HS-5 (cell line): ENCODE results near the gene ZNF180.
A peak's percentile ranks its signal among the peaks of the same experiment; 100 is the strongest.
"Not testable (repeated sequence)": the region's sequence is repeated elsewhere in the genome, so short reads cannot be mapped to it uniquely, and the experiment has no call there.

Experiments
- DNase-seq: peaks from one replicate; pipeline ENCODE4 v3.0.0-alpha.2; 2012; ENCODE audit warnings: low read depth

The ZNF180 gene

GRCh38 chr19:44499962-44500949, at the start of gene ZNF180:
ZNF180 (minus strand) TSS chr19:44500522; CDS start chr19:44497334, 3,188 bp downstream.
- peak; percentile 84 for DNase-seq

GRCh38 chr19:44549507-44549906, 49.2 kb upstream of the ZNF180 start:
- no peak for DNase-seq

GRCh38 chr19:44548736-44549135, 48.4 kb upstream of the ZNF180 start:
- DNase-seq, result peak; percentile 62

DNA sequence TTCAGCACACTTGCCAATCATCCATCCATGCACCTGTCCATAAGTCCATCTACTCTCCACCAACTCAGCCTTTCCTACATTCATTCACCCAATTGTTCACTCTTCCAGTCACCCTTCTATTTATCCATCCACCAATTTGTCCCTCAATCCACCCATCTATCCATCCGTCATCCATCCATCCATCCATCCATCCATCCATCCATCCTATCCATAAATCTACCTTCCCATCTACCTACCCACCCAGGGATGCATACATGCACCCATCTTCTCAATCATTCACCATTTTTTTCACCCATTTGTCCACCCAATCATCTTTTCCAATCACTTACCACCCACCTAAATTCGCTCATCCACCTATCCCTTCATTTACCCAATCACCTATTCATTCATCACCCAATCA, 43.7 kb upstream of the ZNF180 start:
- DNase-seq, result no peak

GRCh38 chr19:44542671-44543070, 42.3 kb upstream of the ZNF180 start:
- DNase-seq, result no peak

DNA sequence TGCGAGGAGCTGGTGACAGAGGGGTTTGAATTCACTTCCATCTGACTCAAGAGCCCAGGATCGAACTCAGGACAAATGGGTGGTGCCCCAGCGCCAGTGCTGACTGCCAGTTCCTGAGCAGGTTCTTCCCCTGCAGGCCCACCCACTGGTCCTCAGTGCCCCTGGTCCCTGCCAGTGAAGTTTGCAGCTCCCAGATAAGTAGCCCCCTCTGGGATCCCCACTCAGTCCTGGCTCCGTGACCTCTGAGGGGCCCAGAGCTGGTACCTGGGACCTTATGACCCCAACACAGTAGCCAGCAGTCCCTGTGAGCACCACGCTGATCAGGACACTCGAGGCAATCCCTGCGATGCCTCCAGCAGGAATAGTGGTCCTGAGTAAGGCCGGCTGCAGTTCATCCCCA, 40.4 kb upstream of the ZNF180 start:
- no peak for DNase-seq

DNA sequence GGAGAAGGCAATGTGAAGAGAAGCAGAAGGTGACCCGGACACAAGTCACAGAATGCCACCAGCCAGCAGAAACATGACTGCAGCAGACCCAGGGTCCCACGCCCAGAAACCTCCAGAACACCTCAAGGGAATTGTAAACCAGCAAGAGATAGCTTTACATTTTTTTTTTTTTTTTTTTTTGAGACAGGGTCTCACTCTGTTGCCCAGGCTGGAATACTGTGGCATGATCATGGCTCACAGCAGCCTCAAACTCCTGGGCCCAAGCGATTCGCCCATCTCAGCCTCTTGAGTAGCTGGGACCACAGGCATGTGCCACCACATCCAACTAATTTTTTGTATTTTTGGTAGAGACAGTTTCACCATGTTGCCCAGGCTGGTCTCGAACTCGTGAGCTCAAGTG, 39.7 kb upstream of the ZNF180 start:
- DNase-seq, result no peak

GRCh38 chr19:44539236-44539826, 39.0 kb upstream of the ZNF180 start:
- peak; percentile 32 for DNase-seq

DNA sequence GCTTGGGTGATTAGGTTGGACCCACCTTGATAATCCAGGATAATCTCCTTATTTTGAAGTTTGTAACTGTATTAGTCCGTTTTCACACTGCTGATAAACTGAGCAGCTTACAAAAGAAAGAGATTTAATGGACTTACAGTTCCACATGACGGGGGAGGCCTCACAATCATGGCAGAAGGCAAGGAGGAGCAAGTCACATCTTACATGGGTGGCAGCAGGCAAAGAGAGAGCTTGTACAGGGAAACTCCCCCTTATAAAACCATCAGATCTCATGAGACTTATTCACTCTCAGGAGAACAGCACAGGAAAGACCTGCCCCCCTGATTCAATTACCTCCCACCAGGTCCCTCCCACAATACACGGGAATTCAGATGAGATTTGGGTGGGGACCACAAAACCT, 35.0 kb upstream of the ZNF180 start:
- not testable (repeated sequence) for DNase-seq

GRCh38 chr19:44532819-44533218, 32.5 kb upstream of the ZNF180 start:
- DNase-seq, result no peak

- DNase-seq, result no peak
Measured at GRCh38 chr19:44530777-44531176, 30.5 kb upstream of the ZNF180 start.

GRCh38 chr19:44529536-44529935, 29.2 kb upstream of the ZNF180 start, which contains the start of gene CEACAM20:
CEACAM20 (minus strand) TSS chr19:44529675; CDS start chr19:44529509, 166 bp downstream.
- DNase-seq, result no peak

- DNase-seq, result no peak
Measured at GRCh38 chr19:44527554-44527953, 27.2 kb upstream of the ZNF180 start.

DNA sequence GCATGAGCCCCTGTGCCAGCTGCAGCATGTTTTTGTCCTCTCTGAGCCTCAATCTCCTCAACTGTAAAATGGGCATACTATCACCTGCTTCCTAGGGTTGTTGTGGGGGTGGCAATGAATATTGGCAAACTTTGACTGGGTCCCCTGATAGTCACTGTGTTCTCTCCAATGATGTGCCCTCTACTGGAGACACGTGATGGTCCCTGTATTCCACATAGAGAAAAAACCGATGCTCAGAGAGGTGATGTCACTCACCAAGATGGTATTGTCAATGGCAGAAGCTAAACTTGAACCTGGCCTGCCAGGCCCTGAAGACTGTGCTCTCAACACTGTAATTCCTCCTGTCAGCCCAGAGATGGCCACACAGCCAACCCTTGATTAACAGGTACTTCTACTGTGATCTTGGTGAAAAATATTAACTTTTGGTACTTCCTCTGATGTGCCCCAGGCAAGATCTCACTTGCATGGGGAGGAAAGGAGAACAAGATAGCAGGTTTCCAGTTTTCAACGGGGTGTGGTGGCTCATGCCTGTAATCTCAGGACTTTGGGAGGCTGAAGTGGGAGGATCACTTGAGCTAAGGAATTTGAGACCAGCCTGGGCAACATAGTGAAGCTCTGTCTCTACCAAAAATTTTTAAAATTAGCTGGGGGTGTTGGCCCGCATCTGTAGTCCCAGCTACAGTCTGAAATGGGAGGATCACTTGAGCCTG, 25.6 kb upstream of the ZNF180 start:
- no peak for DNase-seq

DNA sequence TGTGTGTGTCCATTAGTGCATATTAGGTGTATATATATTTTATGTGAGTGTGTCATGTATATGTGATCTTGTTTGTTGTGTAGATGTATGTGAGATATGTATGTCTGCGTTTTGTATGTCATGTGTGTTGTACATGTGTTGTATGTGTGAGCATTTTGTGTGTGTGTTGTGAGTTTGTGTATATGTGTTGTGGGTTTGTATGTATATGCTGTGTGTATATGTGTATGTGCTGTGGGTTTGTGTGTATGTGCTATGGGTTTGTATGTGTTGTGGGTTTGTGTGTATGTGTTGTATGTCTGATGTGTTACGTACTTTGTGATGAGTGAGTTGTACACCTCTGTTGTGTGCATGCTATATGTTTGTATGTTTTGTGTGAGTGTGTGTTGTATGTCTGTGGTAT, 21.0 kb upstream of the ZNF180 start:
- DNase-seq, result no peak

- DNase-seq, result no peak
Measured at GRCh38 chr19:44517146-44517545, 16.8 kb upstream of the ZNF180 start.

DNA sequence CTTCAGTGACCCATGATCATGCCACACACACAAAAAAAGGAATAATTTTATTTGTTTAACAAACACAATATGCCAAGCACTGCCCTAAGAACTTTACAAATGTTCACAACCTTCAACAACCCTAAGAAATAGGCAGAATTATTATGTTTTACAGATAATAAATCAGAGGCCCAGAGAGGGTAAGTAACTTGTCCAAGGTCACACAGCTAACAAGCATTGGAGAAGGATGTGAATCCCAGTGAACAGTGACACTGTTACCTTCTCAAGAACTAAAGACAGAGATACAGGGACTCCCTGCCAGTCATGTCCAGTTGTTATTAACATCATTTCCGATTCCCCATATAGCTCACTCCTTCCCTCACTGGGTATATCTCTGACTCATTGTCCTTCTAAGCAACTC, 15.6 kb upstream of the ZNF180 start:
- no peak for DNase-seq

DNA sequence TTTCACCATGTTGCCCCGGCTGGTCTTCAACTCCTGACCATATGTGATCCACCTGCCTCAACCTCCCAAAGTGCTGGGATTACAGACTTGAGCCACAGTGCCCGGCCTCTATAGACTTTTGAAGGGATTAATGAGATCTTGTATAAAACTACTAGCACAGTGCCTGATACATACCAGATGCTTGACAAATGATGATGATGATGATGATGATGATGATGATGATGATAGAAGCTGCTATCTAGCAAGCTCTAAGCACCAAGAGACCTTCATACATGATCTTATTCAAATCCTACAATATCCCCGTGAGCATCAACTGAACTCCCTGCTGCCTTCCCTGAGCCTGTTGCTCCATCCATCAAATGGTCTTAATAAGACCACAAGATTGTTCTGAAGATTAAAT, 14.7 kb upstream of the ZNF180 start:
- DNase-seq, result no peak

DNA sequence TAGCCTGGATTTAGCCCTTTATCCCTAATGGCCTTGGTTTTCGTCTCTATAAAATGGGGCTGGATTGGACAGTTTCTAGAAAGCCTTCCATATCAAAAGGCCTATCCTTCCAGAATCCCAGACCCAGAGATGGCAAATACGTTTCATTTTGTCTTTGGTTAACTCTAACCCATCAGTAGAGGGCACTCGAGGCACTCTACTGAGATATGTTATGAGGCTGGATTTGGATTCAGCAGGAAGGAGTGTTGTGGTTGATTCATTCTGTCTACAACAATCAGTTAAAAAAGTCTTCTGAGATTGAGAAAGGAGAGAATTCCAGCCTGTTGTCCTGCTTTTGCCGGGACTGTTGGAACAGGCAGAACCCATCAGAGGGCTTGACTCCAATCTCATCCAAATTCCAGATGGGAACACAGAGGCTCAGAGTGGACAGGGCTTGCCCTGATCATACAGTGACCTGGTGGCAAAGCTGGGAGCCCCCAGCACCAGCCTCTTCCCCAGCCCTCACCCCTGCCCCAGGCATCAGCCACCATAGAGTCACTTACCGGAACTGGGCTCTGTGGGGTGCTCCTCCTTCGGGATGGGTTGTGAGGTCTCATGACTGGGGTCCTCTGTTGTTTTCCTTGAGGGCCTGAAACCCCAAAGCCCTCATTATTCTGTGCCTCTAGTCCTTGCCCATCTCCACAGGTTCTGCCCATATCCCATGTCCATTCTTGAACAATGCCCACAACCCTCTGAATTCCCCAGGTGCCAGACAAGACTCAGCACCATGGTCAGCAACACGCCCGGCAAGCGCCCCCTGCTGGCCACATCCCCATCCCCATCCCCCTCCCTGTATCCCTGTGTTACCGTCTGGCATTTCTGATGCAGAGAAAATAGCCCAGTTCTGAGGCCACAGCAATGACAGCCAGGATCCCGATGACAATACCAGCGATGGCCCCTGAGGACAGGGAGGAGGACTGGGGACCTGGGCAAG, 12.3 kb upstream of the ZNF180 start:
- DNase-seq, result peak; percentile 35

GRCh38 chr19:44509478-44509877, 9.2 kb upstream of the ZNF180 start:
- DNase-seq, result no peak

DNA sequence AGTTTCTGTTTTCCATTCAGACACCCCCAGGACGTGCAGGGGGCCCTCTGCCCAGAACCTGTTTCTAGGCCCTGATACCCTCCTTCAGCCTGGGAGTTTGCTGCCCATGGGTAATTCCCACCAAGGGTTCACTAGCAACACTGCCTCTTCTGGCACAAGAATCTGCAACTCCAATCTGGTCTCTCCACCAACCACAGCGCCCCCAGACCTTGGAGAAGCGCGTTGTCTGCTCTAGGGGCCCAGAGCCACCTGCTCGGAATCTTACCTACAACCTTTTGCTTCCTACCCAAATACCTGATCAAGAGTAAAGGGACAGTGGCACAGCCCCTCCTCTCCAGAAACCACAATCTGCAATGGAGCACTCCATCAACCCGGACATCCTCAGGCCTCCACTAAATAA, 763 bp downstream of the ZNF180 start:
- DNase-seq, result no peak
